ENCODE data around the gene CCL27.

Gene CCL27

GRCh38 chr9:34684816-34685215 lies 22.4 kb upstream of the CCL27 start:
- no peak for DNase-seq (ENCODE audit: low read depth)

GRCh38 chr9:34684145-34684544 lies 21.7 kb upstream of the CCL27 start:
- DNase-seq (ENCODE audit: low read depth), result no peak

GRCh38 chr9:34675869-34676268 lies 13.4 kb upstream of the CCL27 start:
- DNase-seq (ENCODE audit: low read depth), result no peak

- no peak for DNase-seq (ENCODE audit: low read depth)
These were observed 12.7 kb upstream of the CCL27 start for GRCh38 chr9:34675048-34675714.

- DNase-seq (ENCODE audit: low read depth), result no peak
These were observed 12.0 kb upstream of the CCL27 start for GRCh38 chr9:34674440-34674839.

- DNase-seq (ENCODE audit: low read depth), result no peak
These were observed 8.8 kb upstream of the CCL27 start for GRCh38 chr9:34671307-34671706.

- no peak for DNase-seq (ENCODE audit: low read depth)
These were observed 7.5 kb upstream of the CCL27 start for GRCh38 chr9:34669809-34670562.

GRCh38 chr9:34665381-34666250 lies 3.2 kb upstream of the CCL27 start:
- DNase-seq (ENCODE audit: low read depth), result peak; percentile 91

- DNase-seq (ENCODE audit: low read depth), result no peak
These were observed 2.6 kb upstream of the CCL27 start for GRCh38 chr9:34665067-34665380.

GRCh38 chr9:34664281-34665066 lies 2.0 kb upstream of the CCL27 start:
- DNase-seq (ENCODE audit: low read depth), result no peak

- DNase-seq (ENCODE audit: low read depth), result no peak
These were observed 797 bp upstream of the CCL27 start for GRCh38 chr9:34663303-34663605.

- no peak for DNase-seq (ENCODE audit: low read depth)
These were observed 2.7 kb downstream of the CCL27 start for GRCh38 chr9:34659592-34660253.

GRCh38 chr9:34658461-34658860 lies 4.0 kb downstream of the CCL27 start:
- DNase-seq (ENCODE audit: low read depth), result no peak

- DNase-seq (ENCODE audit: low read depth), result no peak
These were observed 5.5 kb downstream of the CCL27 start for GRCh38 chr9:34656992-34657391.

- DNase-seq (ENCODE audit: low read depth), result no peak
These were observed 7.1 kb downstream of the CCL27 start for GRCh38 chr9:34655394-34655793.

GRCh38 chr9:34654323-34655051 lies 8.0 kb downstream of the CCL27 start:
- no peak for DNase-seq (ENCODE audit: low read depth)

- no peak for DNase-seq (ENCODE audit: low read depth)
These were observed 9.0 kb downstream of the CCL27 start for GRCh38 chr9:34653151-34654072.

- no peak for DNase-seq (ENCODE audit: low read depth)
These were observed 9.9 kb downstream of the CCL27 start for GRCh38 chr9:34652602-34653000.

GRCh38 chr9:34651876-34652601 lies 10.4 kb downstream of the CCL27 start, which contains the start of gene IL11RA:
TSS of gene IL11RA (plus strand) at chr9:34652185. CDS start at chr9:34655218, 3,033 bp downstream.
- peak; percentile 82 for DNase-seq (ENCODE audit: low read depth)

Measured in HS-27A (cell line).